ENCODE measurements around the gene LRFN2.

Gene LRFN2

GRCh38 chr6:40543776-40544175 is 43.4 kb downstream of the LRFN2 start:
- no peak for DNase-seq (ENCODE audit: low read depth, low spot score)

- no peak for DNase-seq (ENCODE audit: low read depth, low spot score)
Measured at GRCh38 chr6:40543146-40543545, 44.0 kb downstream of the LRFN2 start.

- DNase-seq (ENCODE audit: low read depth, low spot score): no peak
Measured at GRCh38 chr6:40542175-40542764, 44.9 kb downstream of the LRFN2 start.

GRCh38 chr6:40541556-40542174 is 45.5 kb downstream of the LRFN2 start:
- no peak for DNase-seq (ENCODE audit: low read depth, low spot score)

- no peak for DNase-seq (ENCODE audit: low read depth, low spot score)
Measured at GRCh38 chr6:40540790-40541189, 46.4 kb downstream of the LRFN2 start.

GRCh38 chr6:40539853-40540252 is 47.3 kb downstream of the LRFN2 start:
- no peak for DNase-seq (ENCODE audit: low read depth, low spot score)

- DNase-seq (ENCODE audit: low read depth, low spot score): no peak
Measured at GRCh38 chr6:40538556-40538955, 48.6 kb downstream of the LRFN2 start.

GRCh38 chr6:40537446-40537845 is 49.7 kb downstream of the LRFN2 start:
- no peak for DNase-seq (ENCODE audit: low read depth, low spot score)

GRCh38 chr6:40536442-40536841 is 50.7 kb downstream of the LRFN2 start:
- DNase-seq (ENCODE audit: low read depth, low spot score): no peak

GRCh38 chr6:40535819-40536380 is 51.3 kb downstream of the LRFN2 start:
- DNase-seq (ENCODE audit: low read depth, low spot score): no peak

GRCh38 chr6:40535110-40535818 is 51.9 kb downstream of the LRFN2 start:
- no peak for DNase-seq (ENCODE audit: low read depth, low spot score)

GRCh38 chr6:40532349-40533000 is 54.7 kb downstream of the LRFN2 start:
- no peak for DNase-seq (ENCODE audit: low read depth, low spot score)

GRCh38 chr6:40529919-40530318 is 57.2 kb downstream of the LRFN2 start:
- no peak for DNase-seq (ENCODE audit: low read depth, low spot score)

- DNase-seq (ENCODE audit: low read depth, low spot score): no peak
Measured at GRCh38 chr6:40529040-40529439, 58.1 kb downstream of the LRFN2 start.

- no peak for DNase-seq (ENCODE audit: low read depth, low spot score)
Measured at GRCh38 chr6:40528051-40528450, 59.1 kb downstream of the LRFN2 start.

GRCh38 chr6:40526036-40526435 is 61.1 kb downstream of the LRFN2 start:
- no peak for DNase-seq (ENCODE audit: low read depth, low spot score)

- no peak for DNase-seq (ENCODE audit: low read depth, low spot score)
Measured at GRCh38 chr6:40524797-40525585, 62.2 kb downstream of the LRFN2 start.

- DNase-seq (ENCODE audit: low read depth, low spot score): no peak
Measured at GRCh38 chr6:40523505-40524172, 63.5 kb downstream of the LRFN2 start.

GRCh38 chr6:40521496-40521895 is 65.7 kb downstream of the LRFN2 start:
- DNase-seq (ENCODE audit: low read depth, low spot score): no peak

GRCh38 chr6:40520678-40521077 is 66.5 kb downstream of the LRFN2 start:
- DNase-seq (ENCODE audit: low read depth, low spot score): no peak

GRCh38 chr6:40520084-40520483 is 67.1 kb downstream of the LRFN2 start:
- DNase-seq (ENCODE audit: low read depth, low spot score): no peak

Measured in astrocyte of the hippocampus (primary cell).